IPS DF 4.7 (cell line): ENCODE data around the gene UBAP2.
"Not testable (repeated sequence)": the region's sequence is repeated elsewhere in the genome, so short reads cannot be mapped to it uniquely, and the experiment has no call there.

Source experiments
- DNase-seq: peaks from one replicate; pipeline ENCODE4 v3.0.0-alpha.2; 2013; ENCODE audit warnings: low spot score; ENCODE audit errors: extremely low read depth

The UBAP2 gene

GRCh38 chr9:34047864-34048726 is 592 bp downstream of the UBAP2 start:
- no peak for DNase-seq

GRCh38 chr9:34046784-34047379 is 1.8 kb downstream of the UBAP2 start:
- no peak for DNase-seq

GRCh38 chr9:34045903-34046302 is 2.8 kb downstream of the UBAP2 start:
- DNase-seq, result no peak

- DNase-seq, result not testable (repeated sequence)
Observed at GRCh38 chr9:34042074-34042473, 6.6 kb downstream of the UBAP2 start.

GRCh38 chr9:34038851-34039250 is 9.8 kb downstream of the UBAP2 start:
- not testable (repeated sequence) for DNase-seq

- DNase-seq, result no peak
Observed at GRCh38 chr9:34037626-34038025, 11.1 kb downstream of the UBAP2 start.

GRCh38 chr9:34036625-34037024 is 12.1 kb downstream of the UBAP2 start:
- DNase-seq, result no peak

- no peak for DNase-seq
Observed at GRCh38 chr9:34035656-34036055, 13.0 kb downstream of the UBAP2 start.

- DNase-seq, result no peak
Observed at GRCh38 chr9:34034698-34035065, 14.0 kb downstream of the UBAP2 start.

- no peak for DNase-seq
Observed at GRCh38 chr9:34032631-34033030, 16.1 kb downstream of the UBAP2 start.

- DNase-seq, result no peak
Observed at GRCh38 chr9:34027845-34028574, 20.7 kb downstream of the UBAP2 start.

GRCh38 chr9:34025811-34026210 is 22.9 kb downstream of the UBAP2 start:
- DNase-seq, result no peak

- DNase-seq, result no peak
Observed at GRCh38 chr9:34025062-34025461, 23.6 kb downstream of the UBAP2 start.

- DNase-seq, result not testable (repeated sequence)
Observed at GRCh38 chr9:34024476-34024875, 24.2 kb downstream of the UBAP2 start.

- DNase-seq, result no peak
Observed at GRCh38 chr9:34016149-34016548, 32.5 kb downstream of the UBAP2 start.

- DNase-seq, result no peak
Observed at GRCh38 chr9:34010979-34011378, 37.7 kb downstream of the UBAP2 start.

GRCh38 chr9:34001951-34002350 is 46.7 kb downstream of the UBAP2 start:
- DNase-seq, result no peak

GRCh38 chr9:34001298-34001697 is 47.4 kb downstream of the UBAP2 start:
- no peak for DNase-seq

GRCh38 chr9:33995449-33995848 is 53.2 kb downstream of the UBAP2 start:
- DNase-seq, result no peak

- DNase-seq, result no peak
Observed at GRCh38 chr9:33993104-33993503, 55.6 kb downstream of the UBAP2 start.

- no peak for DNase-seq
Observed at GRCh38 chr9:33992632-33993031, 56.1 kb downstream of the UBAP2 start.

GRCh38 chr9:33988219-33988890 is 60.3 kb downstream of the UBAP2 start:
- DNase-seq, result no peak
